Right lobe of liver (tissue), 6 donors: Measurements from ENCODE around the gene TRMT11. TPM values are rescaled to one million over a fixed set of nuclear protein-coding genes. Genes with fewer than 3 reads are reported as not detected.
"Not testable (repeated sequence)": the region's sequence is repeated elsewhere in the genome, so short reads cannot be mapped to it uniquely, and the experiment has no call there.

Experiments used
- ATAC-seq, 4 donors: fragments of 200-7000 bp; cut with Tn5 transposase; one replicate each; pipeline ENCODE4 v1.9.1; 2020; ENCODE audit warnings: mild to moderate bottlenecking in 4 of 4, moderate library complexity in 4 of 4
- DNase-seq, 3 donors: peaks; one replicate each; pipeline ENCODE4 v3.0.0-alpha.2; 2020
- H3K27ac ChIP-seq, 3 donors: fragments of 200-600 bp; one replicate each; pipeline ENCODE4 v1.8.0; 2022
- H3K27me3 ChIP-seq, 2 donors: fragments of 200-600 bp; one replicate each; pipeline ENCODE4 v1.8.0; 2022
- H3K36me3 ChIP-seq, 4 donors: fragments of 200-600 bp; sonication (generic) in 1 of 4; one replicate each; pipeline versions ENCODE4 v1.5.1 to v1.8.0; 2017 to 2022; ENCODE audit warnings: control low read depth in 1 of 4
- H3K4me1 ChIP-seq, 4 donors: fragments of 200-600 bp; sonication (generic) in 1 of 4; one replicate each; pipeline versions ENCODE4 v1.5.1 to v1.8.0; 2017 to 2022; ENCODE audit warnings: control low read depth in 1 of 4
- H3K4me3 ChIP-seq, 3 donors: fragments of 200-600 bp; one replicate each; pipeline ENCODE4 v1.8.0; 2022
- H3K9me3 ChIP-seq, 4 donors: fragments of 200-600 bp; sonication (generic) in 1 of 4; one replicate each; pipeline versions ENCODE4 v1.5.1 to v1.8.0; 2017 to 2022; ENCODE audit warnings: control low read depth in 1 of 4
- POLR2A ChIP-seq: fragments of 450-650 bp; IDR thresholded peaks from one replicate; pipeline ENCODE4 v1.6.1; 2017; ENCODE audit warnings: antibody characterized with exemption, mild to moderate bottlenecking
- WGBS: methylation state at CpG from one replicate; pipeline ENCODE4 v1.1.6; 2018; ENCODE audit warnings: low coverage, low lambda C conversion rate; ENCODE audit not compliant: insufficient coverage; ENCODE audit errors: missing lambda C conversion rate; 5-methylcytosine and 5-hydroxymethylcytosine counted together
- intact Hi-C, 2 donors: fragments of 100-400 bp; cut with DNase I; formaldehyde crosslinking; loops; one replicate each; pipeline versions ENCODE4 v1.11.2 to v1.14.1; 2022
- total RNA-seq, 6 experiments: library from RNA; depleted of rRNA in 2 of 6; stranded (reverse); fragments of >200 nt in 2 of 6; fragmentation: NEBNext Ultra II Directional in 3 of 6; extraction: Animal tissue kit (Norgen Biotek cat#: 25700) in 3 of 6; gene quantifications; one replicate each; pipeline versions ENCODE4 v1.1.0 to v1.2.4, GENCODE V29; 2016 to 2023
- TF ChIP-seq, protein P1 (sequence below), 4 donors: fragments of 200-600 bp in 3 of 4; fragments of 450-650 bp in 1 of 4; IDR thresholded peaks; one replicate each; pipeline versions ENCODE4 v1.5.1 to v1.8.0; 2016 to 2022; ENCODE audit warnings: antibody characterized with exemption in 4 of 4, mild to moderate bottlenecking in 2 of 4
- donor health status: DM: no; HTN: yes; CAD: no.
- donor health status: DM: no; HTN: no; CAD: no.
- donor health status: DM: no; HTN: no; CAD: no.
- donor health status: DM: no; HTN: yes; CAD: no.
- donor health status: DM: no; HTN: yes; CAD: no.

Gene TRMT11
- total RNA-seq, 6 experiments from 2014 or later = 12.6 to 36.0 (median 25.3) TPM

DNA sequence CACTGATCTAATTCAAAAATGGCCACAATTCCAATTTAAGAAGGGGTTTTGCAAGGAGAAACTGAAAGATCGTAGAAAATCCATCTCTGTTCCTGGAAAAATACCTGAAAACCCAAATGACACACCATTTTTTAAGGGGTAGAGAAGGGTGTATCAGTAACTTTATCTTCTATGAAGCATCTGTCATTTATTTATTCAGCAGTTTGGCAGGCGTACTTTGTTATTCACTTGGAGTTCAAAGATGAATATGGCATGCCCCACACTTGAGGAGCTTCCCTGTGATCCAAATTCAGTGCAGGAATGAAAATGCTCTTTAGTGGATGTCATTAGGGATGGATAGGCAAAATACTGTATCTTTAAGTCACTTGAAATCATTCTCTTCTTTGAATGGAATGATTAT lies 22.5 kb upstream of the TRMT11 start:
- TF ChIP-seq, protein P1, sequence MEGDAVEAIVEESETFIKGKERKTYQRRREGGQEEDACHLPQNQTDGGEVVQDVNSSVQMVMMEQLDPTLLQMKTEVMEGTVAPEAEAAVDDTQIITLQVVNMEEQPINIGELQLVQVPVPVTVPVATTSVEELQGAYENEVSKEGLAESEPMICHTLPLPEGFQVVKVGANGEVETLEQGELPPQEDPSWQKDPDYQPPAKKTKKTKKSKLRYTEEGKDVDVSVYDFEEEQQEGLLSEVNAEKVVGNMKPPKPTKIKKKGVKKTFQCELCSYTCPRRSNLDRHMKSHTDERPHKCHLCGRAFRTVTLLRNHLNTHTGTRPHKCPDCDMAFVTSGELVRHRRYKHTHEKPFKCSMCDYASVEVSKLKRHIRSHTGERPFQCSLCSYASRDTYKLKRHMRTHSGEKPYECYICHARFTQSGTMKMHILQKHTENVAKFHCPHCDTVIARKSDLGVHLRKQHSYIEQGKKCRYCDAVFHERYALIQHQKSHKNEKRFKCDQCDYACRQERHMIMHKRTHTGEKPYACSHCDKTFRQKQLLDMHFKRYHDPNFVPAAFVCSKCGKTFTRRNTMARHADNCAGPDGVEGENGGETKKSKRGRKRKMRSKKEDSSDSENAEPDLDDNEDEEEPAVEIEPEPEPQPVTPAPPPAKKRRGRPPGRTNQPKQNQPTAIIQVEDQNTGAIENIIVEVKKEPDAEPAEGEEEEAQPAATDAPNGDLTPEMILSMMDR (IDR thresholded peaks at IDR 0.05) = no peak
- no peak for TF ChIP-seq POLR2A
- Histone ChIP-seq H3K36me3 (peaks cover 0 to 7% (median 0%) of the 10 kb centered on the region in 4 donors), H3K4me3 (no peak overlapping the region), H3K27ac (no peak overlapping the region), H3K27me3 (no peaks in the 10 kb centered on the region), H3K9me3 (no peaks in the 10 kb centered on the region), H3K4me1 (peaks cover 0 to 27% (median 12%) of the 10 kb centered on the region in 4 donors)
- 67% methylated on average over 2 of the region's 2 CpGs for WGBS
- DNase-seq = no peak
- intact Hi-C loops = no loop called here
- ATAC-seq = peak in 2 of 4 donors; percentile 23 to 57

DNA sequence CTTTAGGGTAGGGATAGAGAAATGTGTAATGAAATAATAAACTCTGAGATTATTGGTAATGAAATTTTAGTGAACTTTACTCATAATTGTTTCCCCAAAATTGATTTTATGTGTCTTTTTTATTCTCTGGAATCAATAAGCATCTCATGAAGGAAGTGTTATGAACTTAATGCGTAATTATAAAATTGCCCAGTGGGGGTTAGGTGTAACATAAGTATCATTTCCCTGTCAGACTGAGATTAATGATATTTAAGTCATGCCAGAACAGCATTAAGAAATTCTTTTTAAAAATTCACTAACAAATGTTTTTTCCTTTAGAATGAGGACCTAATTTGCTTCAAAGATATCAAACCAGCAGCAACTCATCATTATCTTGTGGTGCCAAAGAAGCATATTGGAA lies 19.8 kb upstream of the TRMT11 start:
- intact Hi-C loops = no loop called here
- Histone ChIP-seq H3K27ac (no peak overlapping the region), H3K9me3 (no peaks in the 10 kb centered on the region), H3K36me3 (peaks cover 0 to 7% (median 0%) of the 10 kb centered on the region in 4 donors), H3K4me3 (no peak overlapping the region), H3K4me1 (peaks cover 0 to 15% (median 7%) of the 10 kb centered on the region in 4 donors), H3K27me3 (no peaks in the 10 kb centered on the region)
- WGBS = 100% methylated on average over 1 of the region's 1 CpG
- TF ChIP-seq, protein P1 (IDR thresholded peaks at IDR 0.05) = no peak
- TF ChIP-seq POLR2A = no peak
- DNase-seq (no peak), ATAC-seq (no peak)

DNA sequence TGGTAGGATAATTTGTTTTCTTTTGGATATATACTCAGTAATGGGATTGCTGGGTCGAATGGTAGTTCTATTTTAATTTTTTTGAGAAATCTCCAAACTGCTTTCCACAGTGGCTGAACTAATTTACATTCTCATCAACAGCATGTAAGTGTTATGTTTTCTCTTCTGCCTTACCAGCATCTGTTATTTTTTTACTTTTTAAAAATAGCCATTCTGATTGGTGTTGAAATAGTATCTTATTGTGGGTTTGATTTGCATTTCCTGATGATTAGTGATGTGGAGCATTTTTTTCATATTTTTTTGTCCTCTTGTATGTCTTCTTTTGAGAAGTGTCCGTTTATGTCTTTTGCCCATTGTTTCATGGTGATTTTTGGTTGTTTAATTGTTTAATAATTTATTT lies 17.8 kb upstream of the TRMT11 start:
- no peak for TF ChIP-seq POLR2A
- TF ChIP-seq, protein P1 (IDR thresholded peaks at IDR 0.05) = no peak
- Histone ChIP-seq H3K27me3 (no peaks in the 10 kb centered on the region), H3K36me3 (peaks cover 0 to 12% (median 0%) of the 10 kb centered on the region in 4 donors), H3K4me3 (no peak overlapping the region), H3K27ac (no peak overlapping the region), H3K9me3 (no peaks in the 10 kb centered on the region), H3K4me1 (peaks cover 0 to 13% (median under 1%) of the 10 kb centered on the region in 4 donors)
- no peak for DNase-seq
- ATAC-seq = no peak
- intact Hi-C loops = no loop called here
- WGBS = 91% methylated on average over 2 of the region's 2 CpGs

DNA sequence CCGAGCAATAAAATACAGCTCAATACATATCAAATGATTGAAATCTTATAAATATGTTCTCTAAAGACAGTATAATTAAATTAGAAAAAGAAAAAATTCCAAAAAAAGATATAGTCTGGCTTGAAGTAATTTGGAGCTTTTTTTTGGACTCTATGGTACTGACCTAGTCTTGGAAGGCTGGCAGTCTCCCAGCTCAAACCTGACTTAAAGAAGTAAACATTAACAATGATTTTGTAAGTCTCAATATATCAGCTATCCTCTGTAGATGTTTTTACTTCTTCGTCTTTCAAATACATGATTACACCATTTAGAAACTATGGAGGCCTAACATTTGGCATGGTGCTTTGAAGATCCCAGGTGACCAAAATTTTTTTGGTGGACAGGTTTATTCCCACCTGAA lies 15.6 kb upstream of the TRMT11 start:
- TF ChIP-seq POLR2A = no peak
- TF ChIP-seq, protein P1 (IDR thresholded peaks at IDR 0.05) = no peak
- Histone ChIP-seq H3K4me1 (peaks cover 0 to 13% (median 1%) of the 10 kb centered on the region in 4 donors), H3K27me3 (no peaks in the 10 kb centered on the region), H3K27ac (no peak overlapping the region), H3K36me3 (peaks cover 0 to 12% (median under 1%) of the 10 kb centered on the region in 4 donors), H3K9me3 (no peaks in the 10 kb centered on the region), H3K4me3 (no peak overlapping the region)
- peak in 3 of 4 donors; percentile 52 to 62 (median 54) for ATAC-seq
- 0% methylated on average over 2 of the region's 2 CpGs for WGBS
- DNase-seq = no peak
- intact Hi-C loops = no loop called here

DNA sequence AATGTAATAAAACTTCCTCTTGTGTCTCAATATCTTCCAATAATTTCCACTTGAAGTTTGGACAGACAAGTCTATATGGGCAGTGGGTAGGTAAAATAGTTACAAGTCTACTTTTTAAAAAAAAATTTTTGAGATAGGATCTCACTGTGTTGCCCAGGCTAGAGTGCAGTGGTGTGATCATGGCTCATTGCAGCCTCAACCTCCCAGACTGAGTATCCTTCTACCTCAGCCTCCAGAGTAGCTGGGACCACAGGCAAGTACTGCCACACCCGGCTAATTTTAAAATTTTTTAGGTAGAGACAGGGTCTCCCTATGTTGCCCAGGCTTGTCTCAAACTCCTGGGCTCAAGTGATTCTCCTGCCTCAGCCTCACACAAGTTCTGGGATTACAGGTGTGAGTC lies 13.9 kb upstream of the TRMT11 start:
- Histone ChIP-seq H3K36me3 (peaks cover 0 to 10% (median under 1%) of the 10 kb centered on the region in 4 donors), H3K4me1 (peaks cover 0 to 13% (median 1%) of the 10 kb centered on the region in 4 donors)
- H3K4me3 ChIP-seq, H3K9me3 ChIP-seq, DNase-seq, ATAC-seq, H3K27me3 ChIP-seq, H3K27ac ChIP-seq, intact Hi-C loops: not testable (repeated sequence)
- 100% methylated on average over 1 of the region's 1 CpG for WGBS
